HTR-8/SVneo (cell line): ENCODE data around the gene TEX48.

ENCODE experiments used
- DNase-seq: peaks from one replicate; pipeline ENCODE4 v3.0.0; 2011; ENCODE audit warnings: low spot score, mixed read lengths; ENCODE audit not compliant: insufficient read length
- FAIRE-seq: peaks from 2 replicates; lab custom pipeline; 2011; peaks lifted over from hg19 to GRCh38; lab: Jason Lieb, UNC

TEX48 gene

GRCh38 chr9:114681594-114682332, at the start of gene TEX48:
TSS of gene TEX48 (minus strand) at chr9:114682192. CDS start at chr9:114671723, 10,469 bp downstream.
- FAIRE-seq (no peak), DNase-seq (peak; percentile 51)

GRCh38 chr9:114731701-114732100, 49.7 kb upstream of the TEX48 start:
- DNase-seq: no peak
- no peak for FAIRE-seq

- DNase-seq (no peak), FAIRE-seq (no peak)
Observed at GRCh38 chr9:114729706-114730105, 47.7 kb upstream of the TEX48 start.

- FAIRE-seq (no peak), DNase-seq (no peak)
Observed at GRCh38 chr9:114725930-114726329, 43.9 kb upstream of the TEX48 start.

- no peak for DNase-seq
- no peak for FAIRE-seq
Observed at GRCh38 chr9:114724744-114725143, 42.8 kb upstream of the TEX48 start.

GRCh38 chr9:114723931-114724330, 41.9 kb upstream of the TEX48 start:
- FAIRE-seq: no peak
- no peak for DNase-seq

- no peak for FAIRE-seq
- no peak for DNase-seq
Observed at GRCh38 chr9:114722937-114723620, 41.1 kb upstream of the TEX48 start.

GRCh38 chr9:114722081-114722621, 40.2 kb upstream of the TEX48 start:
- FAIRE-seq (no peak), DNase-seq (no peak)

GRCh38 chr9:114721491-114722079, 39.6 kb upstream of the TEX48 start:
- no peak for DNase-seq
- FAIRE-seq: no peak

- FAIRE-seq (no peak), DNase-seq (no peak)
Observed at GRCh38 chr9:114720086-114720676, 38.2 kb upstream of the TEX48 start.

GRCh38 chr9:114719290-114719689, 37.3 kb upstream of the TEX48 start:
- DNase-seq: no peak
- no peak for FAIRE-seq

- DNase-seq (no peak), FAIRE-seq (no peak)
Observed at GRCh38 chr9:114718801-114719221, 36.8 kb upstream of the TEX48 start.

- FAIRE-seq: no peak
- no peak for DNase-seq
Observed at GRCh38 chr9:114717908-114718486, 36.0 kb upstream of the TEX48 start.

- no peak for FAIRE-seq
Observed at GRCh38 chr9:114709636-114710035, 27.6 kb upstream of the TEX48 start.

GRCh38 chr9:114706711-114707110, 24.7 kb upstream of the TEX48 start:
- no peak for DNase-seq
- no peak for FAIRE-seq

More at GRCh38 chr9:114709636-114710035, 27.6 kb upstream of the TEX48 start:
- DNase-seq: no peak

GRCh38 chr9:114701988-114702387, 20.0 kb upstream of the TEX48 start:
- DNase-seq (no peak), FAIRE-seq (no peak)

- FAIRE-seq (no peak), DNase-seq (no peak)
Observed at GRCh38 chr9:114697951-114698351, 16.0 kb upstream of the TEX48 start.

- DNase-seq (peak; percentile 35), FAIRE-seq (no peak)
Observed at GRCh38 chr9:114696814-114697544, 15.0 kb upstream of the TEX48 start.

- DNase-seq (no peak), FAIRE-seq (no peak)
Observed at GRCh38 chr9:114695948-114696347, 14.0 kb upstream of the TEX48 start.
